Neural progenitor cell (in vitro differentiated cells): ENCODE data around the gene CERK.

ENCODE experiments used
- EZH2 ChIP-seq: fragments of 200-600 bp; sonication (generic); IDR thresholded peaks from 2 replicates; pipeline ENCODE4 v1.6.1; 2017; ENCODE audit warnings: antibody characterized with exemption, mild to moderate bottlenecking, moderate library complexity
- TF ChIP-seq, protein P1 (sequence below): fragments of 200-600 bp; sonication (generic); IDR thresholded peaks from 2 replicates; pipeline ENCODE4 v1.5.1; 2017; ENCODE audit warnings: antibody characterized with exemption, mild to moderate bottlenecking

DNA sequence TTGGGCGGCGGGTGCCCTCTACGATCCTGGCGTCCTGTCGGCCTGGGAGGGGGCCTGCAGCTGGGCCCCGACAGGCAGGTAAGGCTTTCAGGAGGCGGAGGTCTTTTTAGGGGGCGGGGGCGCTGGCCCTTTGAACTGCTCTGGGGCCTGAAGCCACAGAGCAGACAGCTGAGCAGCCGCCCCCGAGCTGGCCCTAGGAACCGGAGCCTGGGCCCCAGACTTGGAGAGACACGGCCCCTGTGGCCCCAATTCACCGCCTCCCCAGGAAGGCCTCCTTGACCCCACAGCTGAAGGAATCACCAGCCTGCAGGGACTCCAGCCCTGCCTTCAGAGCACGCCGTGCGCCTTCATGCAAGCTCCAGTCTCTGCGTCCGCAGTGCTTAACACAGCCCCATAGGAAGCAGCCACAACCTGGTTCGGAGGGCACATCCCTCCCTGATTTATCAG lies 618 bp upstream of the CERK start:
- TF ChIP-seq, protein P1, sequence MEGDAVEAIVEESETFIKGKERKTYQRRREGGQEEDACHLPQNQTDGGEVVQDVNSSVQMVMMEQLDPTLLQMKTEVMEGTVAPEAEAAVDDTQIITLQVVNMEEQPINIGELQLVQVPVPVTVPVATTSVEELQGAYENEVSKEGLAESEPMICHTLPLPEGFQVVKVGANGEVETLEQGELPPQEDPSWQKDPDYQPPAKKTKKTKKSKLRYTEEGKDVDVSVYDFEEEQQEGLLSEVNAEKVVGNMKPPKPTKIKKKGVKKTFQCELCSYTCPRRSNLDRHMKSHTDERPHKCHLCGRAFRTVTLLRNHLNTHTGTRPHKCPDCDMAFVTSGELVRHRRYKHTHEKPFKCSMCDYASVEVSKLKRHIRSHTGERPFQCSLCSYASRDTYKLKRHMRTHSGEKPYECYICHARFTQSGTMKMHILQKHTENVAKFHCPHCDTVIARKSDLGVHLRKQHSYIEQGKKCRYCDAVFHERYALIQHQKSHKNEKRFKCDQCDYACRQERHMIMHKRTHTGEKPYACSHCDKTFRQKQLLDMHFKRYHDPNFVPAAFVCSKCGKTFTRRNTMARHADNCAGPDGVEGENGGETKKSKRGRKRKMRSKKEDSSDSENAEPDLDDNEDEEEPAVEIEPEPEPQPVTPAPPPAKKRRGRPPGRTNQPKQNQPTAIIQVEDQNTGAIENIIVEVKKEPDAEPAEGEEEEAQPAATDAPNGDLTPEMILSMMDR, result no peak
- no peak for TF ChIP-seq EZH2
